Activated CD4-positive, alpha-beta T cell treated with anti-CD3 and anti-CD28 coated beads for 24 hours (primary cell): ENCODE results near the gene SLCO1B3.
"Not testable (repeated sequence)": the region's sequence is repeated elsewhere in the genome, so short reads cannot be mapped to it uniquely, and the experiment has no call there.

Experiments used
- DNase-seq, 2 donors: peaks; one replicate each; pipeline ENCODE4 v3.0.0-alpha.2; 2020; ENCODE audit warnings: low read depth in 2 of 2

SLCO1B3 gene

GRCh38 chr12:20810487-20810886 lies at the start of gene SLCO1B3:
Gene SLCO1B3, plus strand, starts transcription at chr12:20810705. Its CDS starts 5,034 bp downstream, at chr12:20815739.
- DNase-seq, result no peak

DNA sequence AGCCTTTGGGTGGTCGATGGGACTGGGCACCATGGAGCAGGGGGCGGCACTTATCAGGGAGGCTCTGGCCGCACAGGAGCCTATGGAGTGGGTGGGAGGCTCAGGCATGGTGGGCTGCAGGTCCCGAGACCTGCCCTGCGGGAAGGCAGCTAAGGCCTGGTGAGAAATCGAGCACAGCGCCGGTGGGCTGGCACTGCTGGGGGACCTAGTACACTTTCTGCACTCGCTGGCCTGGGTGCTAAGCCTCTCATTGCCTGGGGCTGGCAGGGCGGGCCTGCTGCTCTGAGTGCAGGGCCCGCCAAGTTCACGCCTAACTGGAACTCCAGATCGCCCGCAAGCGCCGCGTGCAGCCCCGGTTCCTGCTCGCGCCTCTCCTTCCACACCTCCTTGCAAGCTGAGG lies 33.1 kb upstream of the SLCO1B3 start:
- no peak for DNase-seq

- no peak for DNase-seq
Observed at GRCh38 chr12:20778969-20779368, 31.5 kb upstream of the SLCO1B3 start.

DNA sequence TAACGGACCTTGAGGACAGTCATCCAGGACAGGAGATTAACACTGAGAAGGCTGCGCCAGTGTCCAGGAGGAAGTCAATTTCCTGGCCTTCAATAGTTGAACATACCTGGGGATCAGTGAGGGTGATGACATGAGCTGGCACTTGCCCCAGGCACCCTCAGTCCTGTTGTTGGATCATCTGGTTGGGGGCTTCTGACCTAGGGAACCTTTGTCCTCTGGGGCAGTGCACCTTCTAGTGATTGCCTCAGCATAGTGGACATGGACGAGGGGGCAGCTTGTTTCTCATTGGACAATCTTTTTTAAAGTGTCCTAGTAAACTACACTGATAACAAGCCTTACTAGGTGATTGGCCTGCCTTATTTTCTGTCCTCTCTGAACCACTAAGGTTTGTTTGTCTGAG lies 30.5 kb upstream of the SLCO1B3 start:
- not testable (repeated sequence) for DNase-seq

DNA sequence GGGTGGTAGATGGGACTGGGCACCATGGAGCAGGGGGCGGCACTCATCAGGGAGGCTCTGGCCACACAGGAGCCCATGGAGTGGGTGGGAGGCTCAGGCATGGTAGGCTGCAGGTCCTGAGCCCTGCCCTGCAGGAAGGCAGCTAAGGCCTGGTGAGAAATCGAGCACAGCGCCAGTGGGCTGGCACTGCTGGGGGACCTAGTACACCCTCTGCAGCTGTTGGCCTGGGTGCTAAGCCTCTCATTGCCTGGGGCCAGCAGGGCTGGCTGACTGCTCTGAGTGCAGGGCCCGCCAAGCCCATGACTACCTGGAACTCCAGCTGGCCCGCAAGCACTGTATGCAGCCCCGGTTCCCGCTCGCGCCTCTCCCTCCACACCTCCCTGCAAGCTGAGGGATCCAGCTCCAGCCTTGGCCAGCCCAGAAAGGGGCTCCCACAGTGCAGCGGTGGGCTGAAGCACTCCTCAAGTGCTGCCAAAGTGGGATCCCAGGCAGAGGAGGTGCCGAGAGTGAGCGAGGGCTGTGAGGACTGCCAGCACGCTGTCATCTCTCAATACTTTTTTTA lies 26.6 kb upstream of the SLCO1B3 start:
- not testable (repeated sequence) for DNase-seq

- no peak for DNase-seq
Observed at GRCh38 chr12:20792971-20793370, 17.5 kb upstream of the SLCO1B3 start.

- DNase-seq, result no peak
Observed at GRCh38 chr12:20798554-20798953, 12.0 kb upstream of the SLCO1B3 start.

- DNase-seq, result no peak
Observed at GRCh38 chr12:20800160-20800559, 10.3 kb upstream of the SLCO1B3 start.

- no peak for DNase-seq
Observed at GRCh38 chr12:20801035-20801434, 9.5 kb upstream of the SLCO1B3 start.

DNA sequence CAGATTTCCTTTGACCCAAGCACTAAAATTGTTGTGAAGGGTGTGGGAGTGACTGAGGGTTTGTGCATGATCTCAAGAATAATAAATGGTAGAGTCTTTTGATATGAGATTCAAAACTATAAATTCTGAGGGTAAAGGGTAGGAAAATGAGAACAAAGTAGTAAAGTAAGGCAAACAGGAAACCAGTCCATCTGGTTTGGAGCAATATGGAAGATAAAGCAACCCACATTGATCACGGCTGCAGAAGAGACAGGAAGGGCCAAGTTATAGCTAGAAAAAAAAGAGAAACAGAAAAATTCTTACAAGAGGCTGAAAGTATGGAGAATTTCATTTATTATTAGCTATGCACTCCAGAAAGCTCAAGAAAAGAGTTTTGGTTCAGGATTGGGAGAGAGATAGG lies 4.6 kb upstream of the SLCO1B3 start:
- no peak for DNase-seq

GRCh38 chr12:20807192-20808080 lies 3.1 kb upstream of the SLCO1B3 start:
- no peak for DNase-seq

DNA sequence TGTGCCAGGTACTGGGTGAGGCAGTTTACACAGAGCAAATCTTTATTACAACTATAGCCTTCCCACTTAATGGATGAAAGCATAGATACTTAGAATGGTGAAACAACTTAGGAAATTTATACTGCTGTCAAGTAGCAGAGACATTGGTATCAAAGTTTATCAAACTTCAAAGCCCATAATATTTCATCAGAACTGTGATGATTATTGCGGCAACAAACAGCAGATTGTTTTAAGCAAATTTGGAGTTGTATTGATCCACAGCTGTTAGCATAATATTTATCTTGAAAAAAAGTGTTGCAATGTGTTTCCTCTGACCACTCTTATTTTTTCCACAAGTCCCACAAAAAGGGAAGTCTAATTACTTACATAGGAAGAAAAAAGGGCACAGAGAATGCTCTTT lies 2.0 kb upstream of the SLCO1B3 start:
- DNase-seq, result no peak

- no peak for DNase-seq
Observed at GRCh38 chr12:20815574-20815973, 5.1 kb downstream of the SLCO1B3 start.

DNA sequence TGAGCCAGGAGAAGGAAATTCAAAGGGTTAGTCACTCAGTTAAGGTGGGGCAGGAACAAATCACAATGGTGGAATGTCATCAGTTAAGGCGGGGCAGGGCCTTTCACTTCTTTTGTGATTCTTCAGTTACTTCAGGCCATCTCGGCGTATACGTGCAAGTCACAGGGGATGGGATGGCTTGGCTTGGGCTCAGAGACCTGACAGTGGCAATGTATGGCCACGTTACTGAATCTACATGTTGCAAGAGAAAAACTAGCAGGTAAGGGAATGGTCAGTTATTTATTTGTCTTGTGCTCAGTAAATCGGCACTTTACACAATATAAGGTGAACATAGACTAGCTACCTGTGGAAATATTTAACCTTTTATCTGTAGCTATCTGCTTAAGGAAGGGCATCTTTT lies 11.9 kb downstream of the SLCO1B3 start:
- no peak for DNase-seq

DNA sequence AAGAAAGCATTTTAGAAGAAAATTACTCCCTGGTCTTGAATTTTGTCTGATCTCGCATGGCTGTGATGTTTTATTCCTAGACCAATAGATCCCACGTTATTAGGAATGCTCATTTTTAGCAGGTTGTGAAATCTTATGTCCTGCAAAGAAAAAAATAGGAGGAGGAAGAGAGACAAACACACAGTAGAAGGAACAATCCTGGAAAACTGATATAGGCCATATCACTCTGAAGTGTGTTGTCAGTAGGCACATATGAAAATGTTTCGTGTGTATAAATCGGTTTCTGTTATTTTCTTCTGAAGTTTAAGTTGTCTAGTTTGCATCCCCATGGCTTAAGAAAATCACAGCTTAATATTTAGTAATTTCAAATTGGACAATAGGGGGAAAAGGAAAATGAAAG lies 12.4 kb downstream of the SLCO1B3 start:
- DNase-seq, result no peak

DNA sequence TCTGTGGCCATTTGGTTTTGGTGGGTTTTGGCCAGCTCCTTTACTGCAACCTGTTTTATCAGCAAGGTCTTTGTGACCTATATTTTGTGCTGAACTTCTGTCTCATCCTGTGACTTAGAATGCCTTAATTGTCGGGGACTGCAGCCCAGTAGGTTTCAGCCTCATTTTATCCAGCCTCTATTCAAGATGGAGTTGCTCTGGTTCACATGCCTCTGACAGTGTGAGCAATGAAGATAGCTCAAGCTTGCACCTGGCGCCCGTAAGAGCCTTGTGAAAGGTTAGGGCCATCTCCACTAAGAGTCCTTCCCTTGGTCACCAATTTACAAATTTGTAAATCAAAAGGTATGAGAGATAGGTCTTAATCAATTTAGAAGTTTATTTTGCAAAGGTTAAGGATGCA lies 19.4 kb downstream of the SLCO1B3 start:
- no peak for DNase-seq

GRCh38 chr12:20830456-20830855 lies 20.0 kb downstream of the SLCO1B3 start:
- no peak for DNase-seq

- DNase-seq, result no peak
Observed at GRCh38 chr12:20832911-20833310, 22.4 kb downstream of the SLCO1B3 start.

DNA sequence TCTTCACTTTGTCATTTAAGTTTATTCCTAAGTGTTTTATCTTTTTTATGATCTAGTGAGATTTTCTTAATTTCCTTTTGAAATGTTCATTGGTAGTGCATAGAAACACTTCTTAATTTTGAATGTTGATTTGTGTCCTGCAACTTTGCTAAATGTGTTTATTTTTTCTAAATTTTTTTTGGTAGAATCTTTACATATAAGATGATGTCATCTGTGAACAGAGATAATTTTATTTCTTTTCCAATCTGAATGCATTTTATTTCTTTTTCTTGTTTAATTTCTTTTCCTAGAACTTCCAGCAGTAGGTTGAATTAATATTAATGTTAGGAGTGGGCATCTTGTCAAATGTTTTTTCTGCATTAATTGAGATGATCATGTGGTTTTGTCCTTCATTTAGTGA lies 42.1 kb downstream of the SLCO1B3 start:
- DNase-seq, result no peak

DNA sequence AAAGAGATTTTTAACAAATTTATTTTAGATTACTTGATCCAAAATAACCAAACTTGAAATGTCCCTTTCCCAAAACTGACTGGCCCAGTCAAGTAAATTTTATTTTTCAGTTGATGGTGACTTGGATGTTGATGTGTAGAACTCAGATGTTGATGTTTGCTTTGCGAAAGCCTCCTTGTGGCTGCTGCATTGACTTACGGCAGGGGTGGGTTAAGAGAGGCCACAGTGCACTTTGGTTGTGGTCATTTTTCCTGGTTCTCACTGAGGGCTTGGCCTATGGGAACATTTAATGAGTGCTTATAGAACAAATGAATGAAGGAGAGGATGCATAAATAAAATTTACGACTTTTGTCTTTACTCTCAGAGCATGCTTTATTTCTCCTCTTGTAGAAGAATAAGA lies 52.6 kb downstream of the SLCO1B3 start:
- no peak for DNase-seq

GRCh38 chr12:20865873-20866272 lies 55.4 kb downstream of the SLCO1B3 start:
- DNase-seq, result no peak

GRCh38 chr12:20868277-20868676 lies 57.8 kb downstream of the SLCO1B3 start:
- no peak for DNase-seq

- DNase-seq, result no peak
Observed at GRCh38 chr12:20883288-20883687, 72.8 kb downstream of the SLCO1B3 start.
